NCI-H146 (cell line): ENCODE results near the gene KRTAP10-10.
A peak's percentile ranks its signal among the peaks of the same experiment; 100 is the strongest.
"Not testable (repeated sequence)": the region's sequence is repeated elsewhere in the genome, so short reads cannot be mapped to it uniquely, and the experiment has no call there.

ENCODE experiments used
- DNase-seq: peaks from one replicate; lab custom pipeline; 2025; lab: John Stamatoyannopoulos, UW

The KRTAP10-10 gene

DNA sequence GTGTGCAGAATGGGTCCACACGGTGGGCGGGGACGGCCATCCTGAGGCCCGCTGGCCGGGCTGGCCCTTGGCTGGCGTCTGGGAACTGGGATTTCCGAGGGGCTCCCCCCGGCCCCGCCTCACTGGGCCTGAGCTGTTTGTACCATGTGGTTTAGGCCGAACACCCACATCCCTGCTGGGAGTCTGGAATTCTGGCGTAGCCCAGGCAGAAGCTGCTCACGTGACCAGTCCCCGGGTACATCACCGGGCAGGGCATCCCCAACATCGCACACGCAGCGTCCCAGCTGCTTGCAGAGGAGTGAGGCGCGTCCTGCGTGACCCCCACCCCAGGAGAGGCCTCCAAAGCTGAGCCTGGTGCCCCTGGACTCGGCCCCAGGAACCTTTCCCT lies 34.7 kb upstream of the KRTAP10-10 start:
- DNase-seq, result no peak

DNA sequence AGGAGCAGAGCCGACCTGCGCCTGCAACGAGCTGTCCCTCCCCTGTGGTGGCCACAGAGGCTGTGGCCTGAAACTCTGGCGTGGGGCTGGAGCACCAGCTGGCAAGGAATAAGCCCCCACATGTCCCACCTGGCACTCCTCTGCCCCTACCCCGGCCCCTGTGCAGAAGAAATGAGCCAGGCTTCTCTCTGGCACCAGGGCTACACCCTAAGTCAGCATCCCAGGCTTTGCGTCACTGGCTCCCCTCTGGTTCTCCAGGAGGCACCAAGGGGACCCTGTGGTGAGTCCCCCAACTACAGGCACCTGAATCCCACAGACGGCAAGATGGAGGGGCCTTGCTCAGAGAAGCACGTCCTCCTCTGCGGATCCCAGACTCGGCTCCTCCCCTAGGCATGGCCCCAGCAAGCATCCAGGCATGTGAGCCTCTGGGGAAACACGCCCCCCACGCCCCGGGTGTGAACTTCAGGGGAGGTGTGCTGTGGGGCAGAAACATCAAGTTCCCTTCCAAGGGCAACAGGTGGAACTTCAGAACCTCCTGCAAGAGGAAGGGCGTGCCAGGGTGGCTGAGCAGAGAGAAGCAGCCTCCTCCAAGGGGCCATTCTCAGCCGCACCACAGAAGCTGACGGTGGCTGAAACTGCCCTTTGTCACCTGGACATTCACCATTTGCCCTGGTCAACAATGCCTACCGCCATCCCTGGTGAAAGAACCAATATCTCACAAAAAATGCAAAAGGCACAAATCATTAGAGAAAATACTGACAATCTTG lies 33.9 kb upstream of the KRTAP10-10 start:
- no peak for DNase-seq

GRCh38 chr21:44603911-44604310 lies 33.2 kb upstream of the KRTAP10-10 start:
- DNase-seq, result no peak

DNA sequence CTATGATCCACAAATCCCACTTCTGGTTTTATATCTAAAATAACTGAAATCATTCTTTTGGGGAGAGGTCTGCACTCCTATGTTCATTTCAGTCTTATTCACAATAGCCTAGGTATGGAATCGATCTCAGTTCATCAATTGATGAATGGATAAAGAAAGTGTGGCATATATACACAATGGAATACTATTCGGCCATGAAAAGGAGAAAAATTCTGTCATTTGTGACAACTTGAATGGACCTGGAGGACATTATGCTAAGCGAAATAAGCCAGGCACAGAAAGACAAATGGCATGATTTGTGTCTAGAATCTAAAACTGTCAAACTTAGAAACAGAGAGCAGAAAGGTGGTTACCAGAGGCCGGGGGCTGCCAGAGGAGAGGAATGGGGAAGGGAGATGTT lies 30.7 kb upstream of the KRTAP10-10 start:
- DNase-seq, result no peak

GRCh38 chr21:44609193-44609592 lies 28.0 kb upstream of the KRTAP10-10 start:
- no peak for DNase-seq

- DNase-seq, result not testable (repeated sequence)
These were observed 26.9 kb upstream of the KRTAP10-10 start for GRCh38 chr21:44610157-44610843.

DNA sequence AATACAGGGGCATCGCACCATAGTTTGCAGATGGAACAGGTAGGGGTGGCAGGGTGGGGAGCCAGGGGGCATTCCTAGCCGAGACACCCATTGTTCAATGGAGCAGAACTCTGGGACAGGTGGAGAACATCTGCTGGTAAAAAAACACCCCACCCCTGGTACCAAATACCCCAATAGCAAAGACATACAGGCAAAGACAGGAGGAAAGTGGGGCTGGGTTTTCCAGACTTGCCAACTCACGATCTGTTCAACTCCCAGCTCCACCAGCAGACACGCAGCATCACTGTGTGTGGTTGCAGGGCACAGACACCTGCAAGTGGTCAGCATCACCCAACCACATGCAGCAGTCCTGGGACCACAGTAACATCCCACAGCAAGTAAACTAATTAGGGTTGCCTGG lies 25.6 kb upstream of the KRTAP10-10 start:
- no peak for DNase-seq

- no peak for DNase-seq
These were observed 25.1 kb upstream of the KRTAP10-10 start, which contains the start of gene KRTAP10-8 for GRCh38 chr21:44612029-44612486. TSS of gene KRTAP10-8 (plus strand) at chr21:44612079. CDS start at chr21:44612101, 22 bp downstream.

GRCh38 chr21:44612669-44613229 lies 24.4 kb upstream of the KRTAP10-10 start:
- no peak for DNase-seq

DNA sequence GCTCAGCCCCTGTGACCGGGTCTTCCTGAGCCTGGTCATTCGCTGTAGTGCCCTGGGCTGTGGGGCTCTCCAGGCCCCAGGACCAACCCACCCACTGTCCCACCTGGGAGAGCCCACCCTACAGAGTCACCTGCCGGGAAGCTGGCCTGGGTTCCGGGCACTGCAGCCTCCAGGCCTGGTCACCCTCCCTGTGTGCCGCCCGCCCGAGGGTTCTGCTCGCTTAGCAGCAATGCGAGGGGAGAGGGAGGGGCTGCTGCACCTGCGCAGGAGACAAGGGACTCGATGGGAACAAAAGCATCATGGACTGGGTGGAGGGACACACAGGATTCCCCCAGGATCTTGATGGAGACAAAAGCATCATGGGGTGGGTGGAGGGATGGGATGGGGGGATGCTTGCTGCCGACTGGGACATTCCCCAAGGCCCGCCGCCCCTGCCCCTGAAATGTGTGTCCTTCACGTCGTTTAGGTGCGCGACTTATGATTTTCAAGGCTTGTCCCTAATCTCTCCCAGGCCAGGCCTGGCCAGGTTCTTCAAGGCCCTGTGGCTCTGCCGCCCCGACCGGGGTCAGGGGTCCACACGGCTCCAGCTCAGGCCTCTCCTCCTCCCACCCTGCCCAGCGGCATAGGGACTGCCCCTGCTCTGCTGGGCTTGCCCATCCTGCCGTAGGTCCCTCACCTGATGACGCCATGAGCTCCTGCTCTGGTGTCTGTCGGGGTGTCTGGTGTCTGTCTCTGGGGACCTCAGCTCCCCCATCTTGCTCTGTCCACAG lies 23.6 kb upstream of the KRTAP10-10 start:
- no peak for DNase-seq

- DNase-seq, result no peak
These were observed 23.0 kb upstream of the KRTAP10-10 start for GRCh38 chr21:44614161-44614631.

- DNase-seq, result no peak
These were observed 22.2 kb upstream of the KRTAP10-10 start for GRCh38 chr21:44614961-44615391.

- DNase-seq, result no peak
These were observed 21.7 kb upstream of the KRTAP10-10 start for GRCh38 chr21:44615466-44615865.

GRCh38 chr21:44615911-44616590 lies 21.1 kb upstream of the KRTAP10-10 start:
- peak; percentile 75 for DNase-seq

DNA sequence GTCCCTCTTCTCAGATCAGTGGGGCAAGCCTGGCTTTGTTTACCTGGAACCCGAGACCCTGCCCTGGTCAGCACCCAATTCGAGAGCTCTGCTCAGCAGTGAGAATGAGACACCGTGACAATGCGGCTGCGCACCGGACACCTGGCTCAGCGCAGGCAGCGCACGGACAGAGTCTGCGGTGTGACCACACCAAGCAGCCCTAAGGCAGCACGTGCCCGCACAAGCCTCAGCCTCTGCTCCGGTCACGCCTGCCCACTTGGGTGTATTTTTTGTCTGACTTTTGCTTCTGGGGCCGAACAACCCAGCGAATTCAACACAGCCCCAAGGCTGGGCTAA lies 20.6 kb upstream of the KRTAP10-10 start:
- DNase-seq, result no peak

DNA sequence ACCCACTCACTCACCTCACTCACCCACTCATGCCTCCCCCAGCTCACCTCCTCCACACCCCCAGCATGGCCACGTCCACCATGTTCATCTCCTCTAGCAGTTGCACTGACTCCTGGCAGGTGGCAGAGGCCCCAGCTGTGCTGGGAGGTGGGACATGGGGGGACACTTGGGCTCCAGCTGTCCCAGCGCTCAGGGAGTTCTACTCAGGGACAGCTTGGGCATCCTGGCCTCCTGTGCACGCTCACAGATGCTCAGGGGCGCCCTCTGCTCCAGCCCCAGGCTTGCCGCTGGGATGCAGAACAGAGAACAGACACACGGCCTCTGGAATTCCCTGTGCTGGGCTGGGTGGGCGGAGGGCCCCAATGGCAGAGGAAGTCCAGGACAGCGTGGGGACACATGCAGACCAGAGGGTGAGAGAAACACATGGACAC lies 20.1 kb upstream of the KRTAP10-10 start:
- DNase-seq, result no peak

GRCh38 chr21:44618504-44618903 lies 18.7 kb upstream of the KRTAP10-10 start:
- no peak for DNase-seq

- no peak for DNase-seq
These were observed 18.2 kb upstream of the KRTAP10-10 start for GRCh38 chr21:44618909-44619308.

GRCh38 chr21:44619886-44620285 lies 17.3 kb upstream of the KRTAP10-10 start:
- DNase-seq, result no peak

DNA sequence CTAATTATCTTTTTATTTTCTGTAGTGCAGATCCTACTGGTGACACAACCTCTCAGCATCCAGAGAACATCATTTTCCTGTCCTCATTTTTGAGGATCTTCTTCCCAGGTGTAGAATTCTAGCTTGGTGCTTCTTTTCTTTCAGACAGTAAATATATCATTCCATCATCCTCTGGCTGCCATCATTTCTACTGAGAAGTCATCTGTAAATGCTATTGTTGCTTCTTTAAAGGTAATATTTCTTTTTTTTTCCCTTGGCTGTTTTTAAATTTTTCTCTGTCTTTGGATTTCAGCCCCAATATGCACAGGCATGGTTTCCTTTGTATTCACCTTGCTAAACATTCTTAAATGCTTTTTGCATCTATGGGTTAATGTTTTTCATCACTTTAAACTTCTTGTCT lies 13.6 kb upstream of the KRTAP10-10 start:
- no peak for DNase-seq

DNA sequence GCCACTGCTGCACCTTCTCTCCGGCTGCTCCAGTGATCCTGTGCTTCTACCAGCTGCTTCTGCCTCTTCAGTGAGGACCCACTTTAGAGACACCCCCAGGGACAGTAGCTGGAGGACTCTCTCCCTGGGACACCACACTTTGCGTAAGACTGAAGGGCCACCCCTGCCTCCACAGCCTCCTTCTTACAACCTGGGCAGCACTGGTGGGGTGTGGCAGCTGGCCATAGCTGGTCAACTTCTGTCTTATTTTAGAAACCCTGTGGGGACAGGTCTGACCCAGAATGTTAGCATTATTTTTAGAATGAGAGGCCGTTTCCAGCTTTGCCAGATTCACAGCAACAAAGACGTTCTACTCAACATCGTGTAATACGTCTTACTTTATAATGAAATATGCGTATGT lies 11.4 kb upstream of the KRTAP10-10 start:
- no peak for DNase-seq

- no peak for DNase-seq
These were observed 10.9 kb upstream of the KRTAP10-10 start for GRCh38 chr21:44626262-44626661.
